Smooth muscle cell (in vitro differentiated cells): ENCODE measurements around the gene CNNM2. TPM values are rescaled to one million over a fixed set of nuclear protein-coding genes. Genes with fewer than 3 reads are reported as not detected.
"Not testable (repeated sequence)": the region's sequence is repeated elsewhere in the genome, so short reads cannot be mapped to it uniquely, and the experiment has no call there.

Experiments used
- DNase-seq: peaks from one replicate; lab custom pipeline; 2025; ENCODE audit not compliant: unreplicated experiment; lab: John Stamatoyannopoulos, UW
- H2AFZ ChIP-seq: fragments of 200-600 bp; sonication (generic); 2 replicates; pipeline ENCODE4 v1.6.0; 2016; ENCODE audit warnings: antibody characterized with exemption, low read depth, mild to moderate bottlenecking
- H3F3A ChIP-seq: fragments of 200-600 bp; sonication (generic); 2 replicates; pipeline ENCODE4 v1.6.0; 2017; ENCODE audit warnings: antibody characterized with exemption, low read depth
- H3K27ac ChIP-seq: fragments of 200-600 bp; sonication (generic); 2 replicates; pipeline ENCODE4 v1.5.1; 2016; ENCODE audit warnings: low read depth, mild to moderate bottlenecking
- H3K27me3 ChIP-seq: fragments of 200-600 bp; sonication (generic); 2 replicates; pipeline ENCODE4 v1.6.1; 2016; ENCODE audit warnings: low read depth, mild to moderate bottlenecking
- H3K36me3 ChIP-seq: fragments of 200-600 bp; sonication (generic); 2 replicates; pipeline ENCODE4 v1.5.1; 2016; ENCODE audit warnings: low read depth
- H3K4me1 ChIP-seq: fragments of 200-600 bp; sonication (generic); 2 replicates; pipeline ENCODE4 v1.5.1; 2016; ENCODE audit warnings: low read depth
- H3K4me2 ChIP-seq: fragments of 200-600 bp; sonication (generic); 2 replicates; pipeline ENCODE4 v1.6.0; 2016; ENCODE audit warnings: mild to moderate bottlenecking
- H3K4me3 ChIP-seq: fragments of 200-600 bp; sonication (generic); 2 replicates; pipeline ENCODE4 v1.5.1; 2016; ENCODE audit warnings: mild to moderate bottlenecking
- H3K79me2 ChIP-seq: fragments of 200-600 bp; sonication (generic); 2 replicates; pipeline ENCODE4 v1.6.0; 2016; ENCODE audit warnings: low read depth, mild to moderate bottlenecking
- H3K9ac ChIP-seq: fragments of 200-600 bp; sonication (generic); 2 replicates; pipeline ENCODE4 v1.6.0; 2016; ENCODE audit warnings: low read depth
- H3K9me3 ChIP-seq: fragments of 200-600 bp; sonication (generic); replicated peaks from 2 replicates; pipeline ENCODE4 v1.5.1; 2016; ENCODE audit warnings: low read depth
- H4K20me1 ChIP-seq: fragments of 200-600 bp; sonication (generic); 2 replicates; pipeline ENCODE4 v1.6.0; 2016; ENCODE audit warnings: low read depth
- WGBS: methylation state at CpG from one replicate; pipeline ENCODE4 v1.1.7; 2016; ENCODE audit warnings: low lambda C conversion rate; 5-methylcytosine and 5-hydroxymethylcytosine counted together
- polyA plus RNA-seq: library from polyadenylated mRNA; unstranded; fragments of >200 nt; fragmentation: Nextera tagmentation; extraction: Ambion mirVana; gene quantifications from 2 replicates; pipeline ENCODE4 v1.2.1, GENCODE V29; 2016
- total RNA-seq: library from RNA; depleted of rRNA; stranded (reverse); fragments of >200 nt; gene quantifications from 2 replicates; pipeline ENCODE4 v1.2.3, GENCODE V29; 2014
- TF ChIP-seq, protein P1 (sequence below): fragments of 200-600 bp; sonication (generic); IDR thresholded peaks from 2 replicates; pipeline ENCODE4 v1.5.1; 2017; ENCODE audit warnings: borderline replicate concordance, mild to moderate bottlenecking, antibody characterized with exemption; ENCODE audit not compliant: insufficient read depth, poor library complexity, severe bottlenecking

CNNM2 gene
- total and polyA plus RNA-seq, 2 experiments from 2014 or later: 5.5 to 8.4 TPM

DNA sequence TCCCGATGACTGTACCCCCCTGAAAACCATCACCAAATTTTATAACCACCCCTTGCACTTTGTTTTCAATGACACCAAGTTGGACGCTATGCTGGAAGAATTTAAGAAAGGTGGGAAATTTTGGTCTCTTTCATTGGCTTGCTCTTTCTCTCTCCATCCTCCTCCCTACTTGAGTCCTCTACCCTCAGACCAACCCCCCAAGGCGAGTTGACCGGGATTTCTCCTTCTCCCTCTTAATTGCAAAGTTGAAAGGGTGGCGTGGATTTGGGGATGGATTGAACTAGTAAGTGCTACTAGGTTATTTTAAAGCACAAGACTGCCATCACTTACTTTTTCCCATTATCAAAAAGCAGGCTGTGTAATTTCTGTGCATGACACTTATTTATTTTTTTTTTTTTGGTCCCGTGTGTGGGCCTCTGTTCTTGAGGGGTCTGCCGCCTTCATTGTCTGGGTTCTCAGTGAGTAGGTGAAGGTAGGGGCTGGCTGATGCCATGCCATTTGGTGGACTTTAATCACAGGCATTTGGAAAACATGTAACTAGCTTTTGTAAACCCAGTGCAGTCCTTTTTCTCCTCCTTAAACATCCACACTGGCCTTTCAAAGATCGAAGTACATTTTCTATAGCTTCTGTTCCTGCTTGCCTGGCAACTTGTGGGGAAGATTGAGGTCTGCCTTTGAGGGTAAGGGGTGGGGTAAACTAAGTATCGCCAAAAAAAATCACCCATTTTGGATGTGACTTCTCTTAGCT, 2.1 kb downstream of the CNNM2 start:
- Histone ChIP-seq H3K4me1 (peaks cover 29% of the 10 kb centered on the region), H3K9me3 (no peaks in the 10 kb centered on the region), H3K9ac (no peak overlapping the region), H2AFZ (no peak overlapping the region), H3K27me3 (peaks cover 15% of the 10 kb centered on the region), H3F3A (no peaks in the 10 kb centered on the region), H3K4me3 (peak overlapping the region; percentile 96), H4K20me1 (peaks cover 34% of the 10 kb centered on the region), H3K36me3 (no peaks in the 10 kb centered on the region), H3K4me2 (peak overlapping the region; percentile 98), H3K27ac (no peak overlapping the region), H3K79me2 (peaks cover 5% of the 10 kb centered on the region)
- TF ChIP-seq, protein P1, sequence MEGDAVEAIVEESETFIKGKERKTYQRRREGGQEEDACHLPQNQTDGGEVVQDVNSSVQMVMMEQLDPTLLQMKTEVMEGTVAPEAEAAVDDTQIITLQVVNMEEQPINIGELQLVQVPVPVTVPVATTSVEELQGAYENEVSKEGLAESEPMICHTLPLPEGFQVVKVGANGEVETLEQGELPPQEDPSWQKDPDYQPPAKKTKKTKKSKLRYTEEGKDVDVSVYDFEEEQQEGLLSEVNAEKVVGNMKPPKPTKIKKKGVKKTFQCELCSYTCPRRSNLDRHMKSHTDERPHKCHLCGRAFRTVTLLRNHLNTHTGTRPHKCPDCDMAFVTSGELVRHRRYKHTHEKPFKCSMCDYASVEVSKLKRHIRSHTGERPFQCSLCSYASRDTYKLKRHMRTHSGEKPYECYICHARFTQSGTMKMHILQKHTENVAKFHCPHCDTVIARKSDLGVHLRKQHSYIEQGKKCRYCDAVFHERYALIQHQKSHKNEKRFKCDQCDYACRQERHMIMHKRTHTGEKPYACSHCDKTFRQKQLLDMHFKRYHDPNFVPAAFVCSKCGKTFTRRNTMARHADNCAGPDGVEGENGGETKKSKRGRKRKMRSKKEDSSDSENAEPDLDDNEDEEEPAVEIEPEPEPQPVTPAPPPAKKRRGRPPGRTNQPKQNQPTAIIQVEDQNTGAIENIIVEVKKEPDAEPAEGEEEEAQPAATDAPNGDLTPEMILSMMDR: no peak
- no peak for DNase-seq
- WGBS: 34% methylated on average over 9 of the region's 9 CpGs

DNA sequence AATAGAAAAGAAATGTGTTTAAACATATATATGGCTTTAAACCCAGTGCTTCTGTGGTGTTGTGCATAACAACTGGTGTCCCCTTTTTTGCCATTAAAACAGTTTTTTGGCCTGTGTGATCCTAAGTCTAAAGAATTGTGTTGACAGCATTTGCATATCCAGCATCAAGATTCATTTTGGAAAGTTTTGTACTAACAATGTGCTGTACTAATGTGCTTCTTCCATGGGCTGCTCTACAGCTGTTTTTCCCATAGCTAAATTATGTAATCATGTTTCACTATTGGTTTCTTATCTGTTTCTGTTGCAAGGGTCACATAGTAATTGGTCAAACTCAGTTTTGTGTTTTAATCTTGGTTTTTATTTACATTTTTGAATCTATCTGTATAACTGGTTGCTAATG, 5.5 kb downstream of the CNNM2 start:
- H3K4me1 ChIP-seq: peaks cover 25% of the 10 kb centered on the region
- no peaks in the 10 kb centered on the region for H3K36me3 ChIP-seq
- H3K9me3 ChIP-seq: no peaks in the 10 kb centered on the region
- no peak for DNase-seq
- H3K79me2 ChIP-seq: peaks cover 5% of the 10 kb centered on the region
- peaks cover 15% of the 10 kb centered on the region for H3K27me3 ChIP-seq
- no peaks in the 10 kb centered on the region for H3F3A ChIP-seq
- H3K4me2 ChIP-seq: no peak overlapping the region
- H4K20me1 ChIP-seq: peaks cover 34% of the 10 kb centered on the region
- no peak overlapping the region for H2AFZ ChIP-seq
- no peak overlapping the region for H3K9ac ChIP-seq
- H3K27ac ChIP-seq: no peak overlapping the region
- no peak overlapping the region for H3K4me3 ChIP-seq
- TF ChIP-seq, protein P1: no peak

DNA sequence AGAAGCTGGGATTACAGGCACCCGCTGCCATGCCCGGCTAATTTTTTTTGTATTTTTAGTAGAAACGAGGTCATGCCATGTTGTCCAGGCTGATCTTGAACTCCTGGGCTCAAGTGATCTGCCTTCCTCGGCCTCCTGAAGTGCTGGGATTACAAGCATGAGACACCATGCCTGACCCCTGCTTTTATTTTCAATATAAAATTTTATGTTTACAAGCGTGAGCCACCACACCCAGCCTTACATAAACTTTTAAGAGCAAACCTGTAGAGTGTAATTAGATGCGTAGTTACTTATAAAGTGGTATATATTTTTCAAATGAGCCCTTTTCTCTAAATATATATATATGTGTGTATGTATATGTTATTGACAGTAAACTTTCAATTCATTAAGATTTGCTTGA, 8.7 kb downstream of the CNNM2 start:
- Histone ChIP-seq H3K4me1 (no peaks in the 10 kb centered on the region), H4K20me1 (peaks cover 14% of the 10 kb centered on the region), H3K4me3 (no peak overlapping the region), H3K27ac (no peak overlapping the region), H3K9ac (no peak overlapping the region), H3K36me3 (no peaks in the 10 kb centered on the region), H3K4me2 (no peak overlapping the region), H3F3A (no peaks in the 10 kb centered on the region), H3K27me3 (no peaks in the 10 kb centered on the region), H3K9me3 (no peaks in the 10 kb centered on the region), H3K79me2 (peaks cover 3% of the 10 kb centered on the region), H2AFZ (no peak overlapping the region)
- TF ChIP-seq, protein P1: no peak
- WGBS: 93% methylated on average over 6 of the region's 6 CpGs
- no peak for DNase-seq

- Histone ChIP-seq H3K9me3 (no peaks in the 10 kb centered on the region), H3K4me1 (no peaks in the 10 kb centered on the region), H4K20me1 (peaks cover 11% of the 10 kb centered on the region), H3K36me3 (no peaks in the 10 kb centered on the region), H3K27ac (no peak overlapping the region), H3K27me3 (no peaks in the 10 kb centered on the region), H3K4me3 (no peak overlapping the region), H2AFZ (no peak overlapping the region), H3K4me2 (no peak overlapping the region), H3K9ac (no peak overlapping the region), H3F3A (no peaks in the 10 kb centered on the region), H3K79me2 (no peaks in the 10 kb centered on the region)
- TF ChIP-seq, protein P1: no peak
- DNase-seq: no peak
- WGBS: 91% methylated on average over 12 of the region's 12 CpGs
These were observed 9.4 kb downstream of the CNNM2 start for GRCh38 chr10:102927311-102928010.

DNA sequence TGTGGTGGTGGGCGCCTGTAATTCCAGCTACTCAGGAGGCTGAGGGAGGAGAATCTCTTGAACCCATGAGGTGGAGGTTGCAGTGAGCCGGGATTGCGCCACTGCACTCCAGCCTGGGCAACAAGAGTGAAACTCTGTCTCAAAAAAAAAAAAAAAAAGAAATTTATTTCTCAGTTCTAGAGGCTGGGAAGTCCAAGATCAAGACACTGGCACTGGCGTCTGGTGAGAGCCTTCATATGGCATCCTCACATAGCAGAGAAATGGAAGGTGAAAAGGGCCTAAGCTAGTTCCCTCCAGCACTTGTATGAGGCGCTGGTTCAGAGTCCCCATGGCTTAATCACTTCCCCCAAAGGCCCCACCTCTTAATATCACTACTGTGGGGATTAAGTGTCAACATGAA, 10.3 kb downstream of the CNNM2 start:
- H3K4me2 ChIP-seq, H3K9me3 ChIP-seq, H3K4me3 ChIP-seq, H3K36me3 ChIP-seq, H3K9ac ChIP-seq, DNase-seq, H4K20me1 ChIP-seq, H3K4me1 ChIP-seq, H3K79me2 ChIP-seq, H3K27me3 ChIP-seq, H2AFZ ChIP-seq, H3F3A ChIP-seq, H3K27ac ChIP-seq: not testable (repeated sequence)
- 94% methylated on average over 5 of the region's 5 CpGs for WGBS
